ENCODE results near the gene ST3GAL6. TPM values are rescaled to one million over a fixed set of nuclear protein-coding genes. Genes with fewer than 3 reads are reported as not detected.

The ST3GAL6 gene
- 0.87 and 0.99 TPM in 2 replicates for total RNA-seq

GRCh38 chr3:98763076-98763475, at the start of gene ST3GAL6:
Gene ST3GAL6, plus strand, starts transcription at chr3:98763340. Its CDS starts 5,101 bp downstream, at chr3:98768441.

Other genes starting within 250 kb of the ST3GAL6 start
- 64.7 and 70.0 TPM in 2 replicates for gene CLDND1, start 240.4 kb upstream of the ST3GAL6 start, total RNA-seq
- not detected in 2 replicates for gene GPR15, start 231.4 kb upstream of the ST3GAL6 start, total RNA-seq
- gene CPOX, start 169.7 kb upstream of the ST3GAL6 start, total RNA-seq: 28.8 and 32.9 TPM in 2 replicates
- gene DCBLD2, start 138.4 kb downstream of the ST3GAL6 start, total RNA-seq: 120 and 128 TPM in 2 replicates